MM.1S (cell line): ENCODE measurements around the gene OSBP2.

Source experiments
- DNase-seq: peaks from one replicate; pipeline ENCODE4 v3.0.0-alpha.2; 2015
- H2AFZ ChIP-seq: fragments of 300-600 bp; sonication (generic); 2 replicates; pipeline ENCODE4 v1.6.0; 2016; ENCODE audit warnings: antibody characterized with exemption, low read length
- H3F3A ChIP-seq: fragments of 300-600 bp; sonication (generic); 2 replicates; pipeline ENCODE4 v1.6.1; 2016; ENCODE audit warnings: mild to moderate bottlenecking, antibody characterized with exemption, low read length, moderate library complexity, mixed read lengths; ENCODE audit not compliant: insufficient read depth
- H3K27ac ChIP-seq: fragments of 300-600 bp; sonication (generic); 2 replicates; pipeline ENCODE4 v1.5.1; 2016; ENCODE audit warnings: mild to moderate bottlenecking, low read length
- H3K27me3 ChIP-seq: fragments of 300-600 bp; sonication (generic); replicated peaks from 2 replicates; pipeline ENCODE4 v1.6.0; 2016; ENCODE audit warnings: low read length; ENCODE audit not compliant: insufficient read depth
- H3K36me3 ChIP-seq: fragments of 300-600 bp; sonication (generic); replicated peaks from 2 replicates; pipeline ENCODE4 v1.6.1; 2016; ENCODE audit warnings: mild to moderate bottlenecking, low read length, mixed read lengths; ENCODE audit not compliant: insufficient read depth
- H3K4me1 ChIP-seq: fragments of 300-600 bp; sonication (generic); 2 replicates; pipeline ENCODE4 v1.6.1; 2016; ENCODE audit warnings: low read length, mixed read lengths
- H3K4me2 ChIP-seq: fragments of 300-600 bp; sonication (generic); 2 replicates; pipeline ENCODE4 v1.6.0; 2016; ENCODE audit warnings: low read depth, low read length
- H3K4me3 ChIP-seq: fragments of 300-600 bp; sonication (generic); 2 replicates; pipeline ENCODE4 v1.5.1; 2016; ENCODE audit warnings: low read length, mixed read lengths
- H3K79me2 ChIP-seq: fragments of 300-600 bp; sonication (generic); 2 replicates; pipeline ENCODE4 v1.6.1; 2016; ENCODE audit warnings: mixed run types, low read length, mixed read lengths
- H3K9ac ChIP-seq: fragments of 300-600 bp; sonication (generic); 2 replicates; pipeline ENCODE4 v1.6.1; 2016; ENCODE audit warnings: low read length, mixed read lengths
- H3K9me2 ChIP-seq: fragments of 300-600 bp; sonication (generic); replicated peaks from 2 replicates; pipeline ENCODE4 v1.6.1; 2016; ENCODE audit warnings: mild to moderate bottlenecking, low read length, mixed read lengths; ENCODE audit not compliant: insufficient read depth
- H3K9me3 ChIP-seq: fragments of 300-600 bp; sonication (generic); replicated peaks from 2 replicates; pipeline ENCODE4 v1.6.1; 2016; ENCODE audit warnings: mild to moderate bottlenecking, low read length, mixed read lengths; ENCODE audit not compliant: insufficient read depth
- H4K20me1 ChIP-seq: fragments of 300-600 bp; sonication (generic); 2 replicates; pipeline ENCODE4 v1.6.1; 2016; ENCODE audit warnings: mild to moderate bottlenecking, low read length, moderate library complexity, mixed read lengths; ENCODE audit not compliant: insufficient read depth
- EZH2 ChIP-seq: fragments of 300-600 bp; sonication (generic); optimal IDR thresholded peaks from 2 replicates; pipeline ENCODE3; 2017; ENCODE audit warnings: low read depth, mild to moderate bottlenecking, antibody characterized with exemption, low read length, mixed read lengths
- EZH2phosphoT487 ChIP-seq: fragments of 300-600 bp; sonication (generic); IDR thresholded peaks from 2 replicates; pipeline ENCODE4 v1.6.1; 2018; ENCODE audit warnings: antibody characterized with exemption, low read length
- TF ChIP-seq, protein P1 (sequence below): fragments of 300-600 bp; sonication (generic); IDR thresholded peaks from 2 replicates; pipeline ENCODE4 v1.5.1; 2016; ENCODE audit warnings: antibody characterized with exemption, low read length, mixed read lengths

Gene OSBP2

GRCh38 chr22:30671071-30671470 is 23.6 kb upstream of the OSBP2 start:
- no peaks in the 10 kb centered on the region for H3K36me3 ChIP-seq
- no peak overlapping the region for H3K27ac ChIP-seq
- no peak overlapping the region for H3K4me3 ChIP-seq
- no peak for DNase-seq
- H2AFZ ChIP-seq: no peak overlapping the region
- H3F3A ChIP-seq: no peaks in the 10 kb centered on the region
- H3K4me2 ChIP-seq: no peak overlapping the region
- H3K9me3 ChIP-seq: no peaks in the 10 kb centered on the region
- H3K9me2 ChIP-seq: no peaks in the 10 kb centered on the region
- H3K4me1 ChIP-seq: no peaks in the 10 kb centered on the region; the same call in 1 of the 2 replicates
- no peaks in the 10 kb centered on the region for H3K79me2 ChIP-seq
- no peaks in the 10 kb centered on the region for H4K20me1 ChIP-seq
- TF ChIP-seq EZH2phosphoT487 (no peak), EZH2 (no peak)
- TF ChIP-seq, protein P1, sequence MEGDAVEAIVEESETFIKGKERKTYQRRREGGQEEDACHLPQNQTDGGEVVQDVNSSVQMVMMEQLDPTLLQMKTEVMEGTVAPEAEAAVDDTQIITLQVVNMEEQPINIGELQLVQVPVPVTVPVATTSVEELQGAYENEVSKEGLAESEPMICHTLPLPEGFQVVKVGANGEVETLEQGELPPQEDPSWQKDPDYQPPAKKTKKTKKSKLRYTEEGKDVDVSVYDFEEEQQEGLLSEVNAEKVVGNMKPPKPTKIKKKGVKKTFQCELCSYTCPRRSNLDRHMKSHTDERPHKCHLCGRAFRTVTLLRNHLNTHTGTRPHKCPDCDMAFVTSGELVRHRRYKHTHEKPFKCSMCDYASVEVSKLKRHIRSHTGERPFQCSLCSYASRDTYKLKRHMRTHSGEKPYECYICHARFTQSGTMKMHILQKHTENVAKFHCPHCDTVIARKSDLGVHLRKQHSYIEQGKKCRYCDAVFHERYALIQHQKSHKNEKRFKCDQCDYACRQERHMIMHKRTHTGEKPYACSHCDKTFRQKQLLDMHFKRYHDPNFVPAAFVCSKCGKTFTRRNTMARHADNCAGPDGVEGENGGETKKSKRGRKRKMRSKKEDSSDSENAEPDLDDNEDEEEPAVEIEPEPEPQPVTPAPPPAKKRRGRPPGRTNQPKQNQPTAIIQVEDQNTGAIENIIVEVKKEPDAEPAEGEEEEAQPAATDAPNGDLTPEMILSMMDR: no peak
- H3K27me3 ChIP-seq: peaks cover 8% of the 10 kb centered on the region
- no peak overlapping the region for H3K9ac ChIP-seq

DNA sequence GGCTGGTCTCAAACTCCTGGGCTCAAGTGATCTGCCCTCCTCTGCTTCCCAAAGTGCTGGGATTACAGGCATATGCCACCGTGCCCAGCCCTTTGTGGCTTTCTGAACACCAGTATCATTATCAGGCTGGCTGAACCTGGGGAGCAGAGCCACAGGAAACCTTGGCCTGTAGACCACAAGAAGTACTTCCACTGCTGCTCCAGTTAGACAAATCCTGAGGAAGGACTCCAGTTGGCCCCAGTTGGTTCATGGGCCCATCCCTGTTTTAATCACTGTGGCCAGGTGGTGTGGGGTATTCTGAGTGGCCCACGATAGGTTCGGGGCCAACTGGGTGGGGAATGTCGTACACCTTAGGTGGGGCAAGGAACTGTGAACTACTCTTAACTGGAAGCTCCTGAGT is 21.5 kb upstream of the OSBP2 start:
- H3K9me2 ChIP-seq: no peaks in the 10 kb centered on the region
- no peak overlapping the region for H3K27ac ChIP-seq
- H3K9me3 ChIP-seq: no peaks in the 10 kb centered on the region
- no peak overlapping the region for H2AFZ ChIP-seq
- DNase-seq: no peak
- H3K4me2 ChIP-seq: no peak overlapping the region
- H4K20me1 ChIP-seq: no peaks in the 10 kb centered on the region
- TF ChIP-seq EZH2phosphoT487: no peak
- TF ChIP-seq EZH2: no peak
- TF ChIP-seq, protein P1: no peak
- H3K4me3 ChIP-seq: no peak overlapping the region
- H3K79me2 ChIP-seq: no peaks in the 10 kb centered on the region
- H3K9ac ChIP-seq: no peak overlapping the region
- H3K36me3 ChIP-seq: no peaks in the 10 kb centered on the region
- H3F3A ChIP-seq: no peaks in the 10 kb centered on the region
- H3K27me3 ChIP-seq: peaks cover 8% of the 10 kb centered on the region
- H3K4me1 ChIP-seq: no peaks in the 10 kb centered on the region; the same call in 1 of the 2 replicates

GRCh38 chr22:30674482-30674881 is 20.2 kb upstream of the OSBP2 start:
- H3K9me3 ChIP-seq: no peaks in the 10 kb centered on the region
- H2AFZ ChIP-seq: no peak overlapping the region
- H3K4me2 ChIP-seq: no peak overlapping the region
- DNase-seq: no peak
- no peaks in the 10 kb centered on the region for H3K4me1 ChIP-seq
- no peaks in the 10 kb centered on the region for H3K27me3 ChIP-seq
- no peaks in the 10 kb centered on the region for H3K9me2 ChIP-seq
- H3K27ac ChIP-seq: no peak overlapping the region
- H3K79me2 ChIP-seq: no peaks in the 10 kb centered on the region
- TF ChIP-seq EZH2phosphoT487 (no peak), EZH2 (no peak)
- TF ChIP-seq, protein P1: no peak
- H4K20me1 ChIP-seq: no peaks in the 10 kb centered on the region
- no peak overlapping the region for H3K9ac ChIP-seq
- no peaks in the 10 kb centered on the region for H3F3A ChIP-seq
- H3K36me3 ChIP-seq: no peaks in the 10 kb centered on the region
- H3K4me3 ChIP-seq: no peak overlapping the region
